Measurements from ENCODE around the gene ARGLU1. TPM values are rescaled to one million over a fixed set of nuclear protein-coding genes. Genes with fewer than 3 reads are reported as not detected.

ARGLU1 gene, protein sequence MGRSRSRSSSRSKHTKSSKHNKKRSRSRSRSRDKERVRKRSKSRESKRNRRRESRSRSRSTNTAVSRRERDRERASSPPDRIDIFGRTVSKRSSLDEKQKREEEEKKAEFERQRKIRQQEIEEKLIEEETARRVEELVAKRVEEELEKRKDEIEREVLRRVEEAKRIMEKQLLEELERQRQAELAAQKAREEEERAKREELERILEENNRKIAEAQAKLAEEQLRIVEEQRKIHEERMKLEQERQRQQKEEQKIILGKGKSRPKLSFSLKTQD
- 99.7 TPM for total RNA-seq

DNA sequence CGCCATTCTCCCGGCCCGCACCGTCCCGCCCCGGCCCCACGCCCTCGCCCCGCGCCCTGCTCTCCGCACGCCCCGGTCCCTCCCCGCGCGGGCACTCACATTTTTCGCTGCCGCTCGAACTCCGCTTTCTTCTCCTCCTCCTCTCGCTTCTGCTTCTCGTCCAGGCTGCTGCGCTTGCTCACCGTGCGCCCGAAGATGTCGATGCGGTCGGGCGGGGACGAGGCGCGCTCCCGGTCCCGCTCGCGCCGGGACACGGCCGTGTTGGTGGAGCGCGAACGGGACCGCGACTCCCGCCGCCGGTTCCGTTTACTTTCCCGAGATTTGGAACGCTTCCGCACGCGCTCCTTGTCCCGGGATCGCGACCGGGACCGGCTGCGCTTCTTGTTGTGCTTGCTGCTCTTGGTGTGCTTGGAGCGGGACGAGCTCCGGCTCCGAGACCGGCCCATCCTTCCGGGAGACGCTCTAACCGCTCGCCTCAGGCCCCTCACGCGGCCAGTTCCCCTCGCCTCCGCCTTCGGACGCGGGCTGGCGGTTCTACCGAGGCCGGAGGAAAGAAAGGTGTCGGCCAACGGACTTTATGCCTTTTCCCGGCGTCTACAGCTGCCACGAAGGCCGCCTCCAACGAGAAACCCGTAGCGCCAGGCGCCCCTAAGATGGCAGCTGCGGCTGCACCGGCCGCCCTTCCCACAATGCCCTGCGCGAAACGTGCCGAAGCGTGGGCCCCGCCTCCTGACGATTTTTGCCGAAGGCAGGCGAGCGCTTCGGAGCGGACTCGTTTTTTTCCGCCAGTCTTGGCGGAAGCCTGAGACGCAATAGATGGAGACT is at the start of gene ARGLU1:
TSS of gene ARGLU1 (minus strand) at position 664 of the 825 bp plus-strand sequence. CDS start at position 446, 218 bp downstream.

DNA sequence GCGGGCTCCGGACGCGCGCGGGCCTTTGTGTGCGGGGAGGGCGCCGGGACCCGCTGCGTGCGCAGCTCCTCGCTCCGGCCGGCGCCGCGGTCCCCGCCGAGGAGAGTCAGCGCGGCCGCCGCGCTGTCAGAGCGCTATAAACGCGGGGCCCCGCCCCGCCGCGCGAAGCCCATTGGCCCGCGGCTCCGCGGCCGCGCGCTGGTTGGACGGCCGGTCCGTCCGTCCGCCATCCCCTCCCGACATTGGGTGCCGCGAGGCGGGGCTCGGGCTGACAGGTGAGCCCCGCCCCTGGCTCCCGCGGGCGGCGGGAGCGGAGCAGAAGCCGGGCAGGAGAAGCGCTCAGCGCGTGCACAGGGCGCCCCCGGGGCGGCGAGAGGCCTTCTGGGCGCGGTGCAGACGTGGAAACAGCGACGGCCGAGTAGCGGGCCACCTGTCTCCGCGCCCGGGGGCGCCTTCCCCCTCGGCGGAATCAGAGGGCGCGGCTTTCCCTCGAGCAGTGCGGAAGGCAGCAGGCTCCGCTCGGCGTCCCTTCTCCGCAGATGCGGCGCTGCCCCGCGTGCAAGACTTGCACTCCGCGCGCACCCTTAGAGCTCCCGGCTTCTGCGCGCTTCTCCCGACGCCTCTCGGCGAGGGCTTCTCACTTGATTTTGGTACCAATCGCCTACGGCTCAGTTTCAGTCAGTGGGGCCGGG is 32.2 kb downstream of the ARGLU1 start, which contains the start of gene EFNB2:
TSS of gene EFNB2 (minus strand) at position 111 of the 692 bp plus-strand sequence. CDS start 698 bp downstream, outside the sequence.

Other genes with a start within 250 kb of the ARGLU1 start
- gene EFNB2, start 32.5 kb downstream of the ARGLU1 start, total RNA-seq = 24.9 TPM